Measurements from ENCODE around the gene PLCH1.

- TF ChIP-seq SP1 (IDR thresholded peaks at IDR 0.05) (no peak), RXRA (IDR thresholded peaks at IDR 0.05) (no peak), CTCF (IDR thresholded peaks at IDR 0.05; ENCODE audit: low read depth, low read length, missing input control) (no peak), TAF1 (conservative IDR thresholded peaks at IDR 0.05) (no peak), YY1 (IDR thresholded peaks at IDR 0.05) (no peak), HNF4G (IDR thresholded peaks at IDR 0.05) (no peak), ATF3 (IDR thresholded peaks at IDR 0.05) (no peak), NR2F2 (IDR thresholded peaks at IDR 0.05) (no peak), REST (IDR thresholded peaks at IDR 0.05) (no peak), ZBTB33 (IDR thresholded peaks at IDR 0.05) (no peak), FOXA1 (IDR thresholded peaks at IDR 0.05) (no peak), JUND (IDR thresholded peaks at IDR 0.05) (no peak), GABPA (IDR thresholded peaks at IDR 0.05 in 1 of 2, conservative IDR thresholded peaks at IDR 0.05 in 1 of 2) (no peak), EGR1 (IDR thresholded peaks at IDR 0.05; ENCODE audit: low read depth in 2 of 2) (no peak)
These were observed 135.3 kb downstream of the PLCH1 start for GRCh38 chr3:155609586-155609985.
